BE2C (cell line): ENCODE data around the gene CXCL17.

Experiments
- DNase-seq: peaks from one replicate; pipeline ENCODE4 v3.0.0-alpha.2; 2020
- H3K27me3 ChIP-seq: fragments of 250-450 bp; sonication (Bioruptor Pico); 2 replicates; pipeline ENCODE4 v1.5.1; 2020; ENCODE audit warnings: mild to moderate bottlenecking
- H3K36me3 ChIP-seq: fragments of 250-450 bp; sonication (Bioruptor Pico); 2 replicates; pipeline ENCODE4 v1.5.1; 2020; ENCODE audit warnings: mild to moderate bottlenecking
- H3K4me1 ChIP-seq: fragments of 250-450 bp; sonication (Bioruptor Pico); 2 replicates; pipeline ENCODE4 v1.5.1; 2020
- H3K4me3 ChIP-seq: 2 replicates; pipeline ENCODE4 v1.5.1; 2011; ENCODE audit warnings: low read depth, low read length
- H3K9me3 ChIP-seq: fragments of 250-450 bp; sonication (Bioruptor Pico); 2 replicates; pipeline ENCODE4 v1.5.1; 2020
- TF ChIP-seq, protein P1 (sequence below): IDR thresholded peaks from 2 replicates; pipeline ENCODE4 v1.5.1; 2012; ENCODE audit warnings: mild to moderate bottlenecking, low read depth, low read length

The CXCL17 gene

GRCh38 chr19:42479736-42480135 is 37.0 kb upstream of the CXCL17 start:
- no peak for DNase-seq
- no peaks in the 10 kb centered on the region for H3K27me3 ChIP-seq
- no peaks in the 10 kb centered on the region for H3K4me1 ChIP-seq
- H3K4me3 ChIP-seq: no peak overlapping the region
- H3K9me3 ChIP-seq: no peaks in the 10 kb centered on the region; the same call in 1 of the 2 replicates
- H3K36me3 ChIP-seq: no peaks in the 10 kb centered on the region
- TF ChIP-seq, protein P1, sequence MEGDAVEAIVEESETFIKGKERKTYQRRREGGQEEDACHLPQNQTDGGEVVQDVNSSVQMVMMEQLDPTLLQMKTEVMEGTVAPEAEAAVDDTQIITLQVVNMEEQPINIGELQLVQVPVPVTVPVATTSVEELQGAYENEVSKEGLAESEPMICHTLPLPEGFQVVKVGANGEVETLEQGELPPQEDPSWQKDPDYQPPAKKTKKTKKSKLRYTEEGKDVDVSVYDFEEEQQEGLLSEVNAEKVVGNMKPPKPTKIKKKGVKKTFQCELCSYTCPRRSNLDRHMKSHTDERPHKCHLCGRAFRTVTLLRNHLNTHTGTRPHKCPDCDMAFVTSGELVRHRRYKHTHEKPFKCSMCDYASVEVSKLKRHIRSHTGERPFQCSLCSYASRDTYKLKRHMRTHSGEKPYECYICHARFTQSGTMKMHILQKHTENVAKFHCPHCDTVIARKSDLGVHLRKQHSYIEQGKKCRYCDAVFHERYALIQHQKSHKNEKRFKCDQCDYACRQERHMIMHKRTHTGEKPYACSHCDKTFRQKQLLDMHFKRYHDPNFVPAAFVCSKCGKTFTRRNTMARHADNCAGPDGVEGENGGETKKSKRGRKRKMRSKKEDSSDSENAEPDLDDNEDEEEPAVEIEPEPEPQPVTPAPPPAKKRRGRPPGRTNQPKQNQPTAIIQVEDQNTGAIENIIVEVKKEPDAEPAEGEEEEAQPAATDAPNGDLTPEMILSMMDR: no peak

DNA sequence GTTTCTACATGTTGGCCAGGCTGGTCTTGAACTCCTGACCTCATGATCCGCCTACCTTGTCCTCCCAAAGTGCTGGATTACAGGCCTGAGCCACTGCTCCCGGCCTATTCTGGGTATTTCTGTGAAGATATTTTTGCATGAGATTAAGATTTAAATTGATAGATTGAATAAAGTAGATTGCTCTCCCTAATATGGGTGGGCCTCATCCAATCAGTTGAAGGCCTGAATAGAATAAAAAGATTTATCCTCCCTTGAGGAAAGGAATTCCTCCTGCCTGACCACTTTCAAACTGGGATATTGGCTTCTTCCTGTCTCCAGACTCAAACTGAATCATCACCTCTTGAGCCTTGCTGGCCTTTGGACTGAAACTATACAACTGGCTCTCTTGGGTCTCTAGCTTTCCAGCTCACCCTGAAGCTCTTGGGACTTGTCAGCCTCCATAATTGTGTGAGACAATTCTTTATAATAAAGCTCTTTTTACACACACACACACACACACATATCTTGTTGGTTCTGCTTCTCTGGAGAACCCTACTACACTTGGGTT is 36.1 kb upstream of the CXCL17 start:
- H3K36me3 ChIP-seq: no peaks in the 10 kb centered on the region
- H3K27me3 ChIP-seq: no peaks in the 10 kb centered on the region
- TF ChIP-seq, protein P1: no peak
- no peak overlapping the region for H3K4me3 ChIP-seq
- no peak for DNase-seq
- no peaks in the 10 kb centered on the region; the same call in 1 of the 2 replicates for H3K9me3 ChIP-seq
- H3K4me1 ChIP-seq: no peaks in the 10 kb centered on the region

DNA sequence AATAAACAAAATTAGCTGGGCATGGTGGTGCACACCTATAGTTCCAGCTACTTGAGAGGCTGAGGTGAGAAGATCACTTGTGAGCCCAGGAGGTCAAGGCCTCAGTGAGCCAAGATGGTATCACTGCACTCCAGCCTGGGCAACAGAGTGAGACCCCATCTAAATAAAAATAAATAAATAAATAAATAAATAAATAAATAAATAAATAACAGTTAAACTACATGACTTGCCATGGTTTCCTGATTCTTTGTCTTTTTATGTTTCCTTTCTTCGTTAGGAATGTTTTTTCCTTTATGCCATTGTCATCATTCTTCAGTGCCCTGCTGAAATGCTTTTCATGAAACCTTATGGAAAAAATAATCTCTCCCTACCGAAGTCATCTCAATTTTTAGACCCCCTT is 35.2 kb upstream of the CXCL17 start:
- DNase-seq: no peak
- H3K4me1 ChIP-seq: no peaks in the 10 kb centered on the region
- no peaks in the 10 kb centered on the region; the same call in 1 of the 2 replicates for H3K27me3 ChIP-seq
- TF ChIP-seq, protein P1: no peak
- no peaks in the 10 kb centered on the region for H3K36me3 ChIP-seq
- no peak overlapping the region for H3K4me3 ChIP-seq
- no peaks in the 10 kb centered on the region; the same call in 1 of the 2 replicates for H3K9me3 ChIP-seq

- Histone ChIP-seq H3K4me3 (no peak overlapping the region), H3K9me3 (no peaks in the 10 kb centered on the region; the same call in 1 of the 2 replicates), H3K27me3 (peaks cover 7% of the 10 kb centered on the region), H3K4me1 (no peaks in the 10 kb centered on the region), H3K36me3 (no peaks in the 10 kb centered on the region)
- no peak for DNase-seq
- TF ChIP-seq, protein P1: no peak
These were observed 34.4 kb upstream of the CXCL17 start for GRCh38 chr19:42477117-42477516.

DNA sequence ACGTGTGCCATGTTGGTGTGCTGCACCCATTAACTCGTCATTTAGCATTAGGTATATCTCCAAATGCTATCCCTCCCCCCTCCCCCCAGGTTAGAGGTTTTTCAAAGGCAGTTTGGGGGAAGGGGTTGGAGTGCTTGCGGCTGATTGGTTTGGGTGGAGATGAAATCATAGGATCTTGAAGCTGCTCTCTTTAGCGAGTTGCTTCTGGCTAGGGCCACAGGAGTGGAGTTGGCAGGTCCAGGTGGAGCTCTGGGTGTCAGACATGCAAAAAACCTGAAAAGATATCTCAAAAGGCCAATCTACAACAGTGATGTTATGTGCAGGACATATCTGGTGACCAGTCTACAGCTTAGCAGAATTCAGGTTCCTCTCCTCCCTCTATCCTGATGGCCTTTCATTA is 32.6 kb upstream of the CXCL17 start:
- Histone ChIP-seq H3K4me1 (no peaks in the 10 kb centered on the region), H3K27me3 (peaks cover 24% of the 10 kb centered on the region), H3K36me3 (no peaks in the 10 kb centered on the region), H3K9me3 (no peaks in the 10 kb centered on the region; the same call in 1 of the 2 replicates), H3K4me3 (no peak overlapping the region)
- no peak for DNase-seq
- TF ChIP-seq, protein P1: no peak

DNA sequence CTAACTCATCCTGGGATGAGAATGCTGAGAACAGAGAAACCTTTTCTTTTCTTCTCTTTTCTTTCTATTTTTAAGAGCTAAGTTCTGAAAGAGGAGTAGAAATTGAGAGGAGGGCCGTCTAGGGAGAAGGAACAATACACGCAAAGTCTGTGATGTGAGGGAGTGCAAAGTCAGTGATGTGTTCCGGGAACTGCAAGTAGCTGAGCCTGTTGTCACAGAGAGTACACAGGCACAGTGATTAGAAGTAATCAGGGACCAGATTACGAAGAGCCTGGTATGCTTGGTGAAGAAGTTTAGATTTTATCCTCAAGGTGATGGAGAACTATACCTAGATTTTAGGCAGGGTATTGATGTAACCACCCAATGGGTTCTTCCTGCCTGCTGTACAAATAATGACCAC is 32.0 kb upstream of the CXCL17 start:
- TF ChIP-seq, protein P1: no peak
- Histone ChIP-seq H3K27me3 (peaks cover 28% of the 10 kb centered on the region), H3K36me3 (no peaks in the 10 kb centered on the region), H3K4me3 (no peak overlapping the region), H3K9me3 (no peaks in the 10 kb centered on the region; the same call in 1 of the 2 replicates), H3K4me1 (no peaks in the 10 kb centered on the region)
- no peak for DNase-seq
